NB4 (cell line): ENCODE data around the gene RANBP3.

Source experiments
- MAX ChIP-seq: IDR thresholded peaks from 2 replicates; pipeline ENCODE4 v1.6.1; 2011; ENCODE audit warnings: low read depth, low read length
- POLR2A ChIP-seq: IDR thresholded peaks from 2 replicates; pipeline ENCODE4 v1.6.1; 2011; ENCODE audit warnings: mild to moderate bottlenecking; ENCODE audit not compliant: insufficient read length; ENCODE audit errors: extremely low read depth
- TF ChIP-seq, protein P1 (sequence below): IDR thresholded peaks from one replicate; pipeline ENCODE4 v1.5.1; 2012; ENCODE audit warnings: low read depth, low read length

- TF ChIP-seq, protein P1, sequence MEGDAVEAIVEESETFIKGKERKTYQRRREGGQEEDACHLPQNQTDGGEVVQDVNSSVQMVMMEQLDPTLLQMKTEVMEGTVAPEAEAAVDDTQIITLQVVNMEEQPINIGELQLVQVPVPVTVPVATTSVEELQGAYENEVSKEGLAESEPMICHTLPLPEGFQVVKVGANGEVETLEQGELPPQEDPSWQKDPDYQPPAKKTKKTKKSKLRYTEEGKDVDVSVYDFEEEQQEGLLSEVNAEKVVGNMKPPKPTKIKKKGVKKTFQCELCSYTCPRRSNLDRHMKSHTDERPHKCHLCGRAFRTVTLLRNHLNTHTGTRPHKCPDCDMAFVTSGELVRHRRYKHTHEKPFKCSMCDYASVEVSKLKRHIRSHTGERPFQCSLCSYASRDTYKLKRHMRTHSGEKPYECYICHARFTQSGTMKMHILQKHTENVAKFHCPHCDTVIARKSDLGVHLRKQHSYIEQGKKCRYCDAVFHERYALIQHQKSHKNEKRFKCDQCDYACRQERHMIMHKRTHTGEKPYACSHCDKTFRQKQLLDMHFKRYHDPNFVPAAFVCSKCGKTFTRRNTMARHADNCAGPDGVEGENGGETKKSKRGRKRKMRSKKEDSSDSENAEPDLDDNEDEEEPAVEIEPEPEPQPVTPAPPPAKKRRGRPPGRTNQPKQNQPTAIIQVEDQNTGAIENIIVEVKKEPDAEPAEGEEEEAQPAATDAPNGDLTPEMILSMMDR, result no peak
- no peak for TF ChIP-seq POLR2A
- TF ChIP-seq MAX, result no peak
These were observed 17.7 kb upstream of the RANBP3 start for GRCh38 chr19:5995606-5996005.
